Measurements from ENCODE around the gene FER. TPM values are rescaled to one million over a fixed set of nuclear protein-coding genes. Genes with fewer than 3 reads are reported as not detected.

Gene FER
- total and polyA plus RNA-seq, 2 of the 8 experiments (the other 6 are each of a cell fraction or from before 2014, with no cell fraction given) = 1.3 to 15.8 TPM

DNA sequence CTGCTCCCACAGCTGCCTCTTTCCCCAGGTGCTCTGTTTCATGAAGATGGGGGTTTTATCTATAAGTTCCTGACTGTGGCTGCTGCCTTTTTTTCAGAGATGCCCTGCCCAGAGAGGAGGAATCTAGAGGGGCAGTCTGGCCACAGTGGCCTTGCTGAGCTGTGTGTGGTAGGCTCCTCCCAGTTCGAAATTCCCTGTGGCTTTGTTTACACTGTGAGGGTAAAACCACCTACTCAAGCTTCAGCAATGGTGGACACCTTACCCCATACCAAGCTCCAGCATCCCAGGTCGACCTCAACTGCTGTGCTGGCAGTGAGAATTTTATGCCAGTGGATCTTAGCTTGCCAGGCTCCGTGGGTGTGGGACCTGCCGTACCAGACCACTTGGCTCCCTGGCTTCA lies 250.0 kb downstream of the FER start (continued):
- TF ChIP-seq SUZ12 (IDR thresholded peaks at IDR 0.05; ENCODE audit: low read length) = no peak
- no peak for TF ChIP-seq JUN (IDR thresholded peaks at IDR 0.05; ENCODE audit: low read depth, low read length)
- TF ChIP-seq SIX5 (IDR thresholded peaks at IDR 0.05; ENCODE audit: low read depth, low read length) = no peak
- no peak for TF ChIP-seq ZNF274 (IDR thresholded peaks at IDR 0.05; ENCODE audit: borderline replicate concordance, extremely low read depth, low read length)
- TF ChIP-seq TBP (IDR thresholded peaks at IDR 0.05; ENCODE audit: low read depth, low read length) = no peak
- TF ChIP-seq, protein P1, sequence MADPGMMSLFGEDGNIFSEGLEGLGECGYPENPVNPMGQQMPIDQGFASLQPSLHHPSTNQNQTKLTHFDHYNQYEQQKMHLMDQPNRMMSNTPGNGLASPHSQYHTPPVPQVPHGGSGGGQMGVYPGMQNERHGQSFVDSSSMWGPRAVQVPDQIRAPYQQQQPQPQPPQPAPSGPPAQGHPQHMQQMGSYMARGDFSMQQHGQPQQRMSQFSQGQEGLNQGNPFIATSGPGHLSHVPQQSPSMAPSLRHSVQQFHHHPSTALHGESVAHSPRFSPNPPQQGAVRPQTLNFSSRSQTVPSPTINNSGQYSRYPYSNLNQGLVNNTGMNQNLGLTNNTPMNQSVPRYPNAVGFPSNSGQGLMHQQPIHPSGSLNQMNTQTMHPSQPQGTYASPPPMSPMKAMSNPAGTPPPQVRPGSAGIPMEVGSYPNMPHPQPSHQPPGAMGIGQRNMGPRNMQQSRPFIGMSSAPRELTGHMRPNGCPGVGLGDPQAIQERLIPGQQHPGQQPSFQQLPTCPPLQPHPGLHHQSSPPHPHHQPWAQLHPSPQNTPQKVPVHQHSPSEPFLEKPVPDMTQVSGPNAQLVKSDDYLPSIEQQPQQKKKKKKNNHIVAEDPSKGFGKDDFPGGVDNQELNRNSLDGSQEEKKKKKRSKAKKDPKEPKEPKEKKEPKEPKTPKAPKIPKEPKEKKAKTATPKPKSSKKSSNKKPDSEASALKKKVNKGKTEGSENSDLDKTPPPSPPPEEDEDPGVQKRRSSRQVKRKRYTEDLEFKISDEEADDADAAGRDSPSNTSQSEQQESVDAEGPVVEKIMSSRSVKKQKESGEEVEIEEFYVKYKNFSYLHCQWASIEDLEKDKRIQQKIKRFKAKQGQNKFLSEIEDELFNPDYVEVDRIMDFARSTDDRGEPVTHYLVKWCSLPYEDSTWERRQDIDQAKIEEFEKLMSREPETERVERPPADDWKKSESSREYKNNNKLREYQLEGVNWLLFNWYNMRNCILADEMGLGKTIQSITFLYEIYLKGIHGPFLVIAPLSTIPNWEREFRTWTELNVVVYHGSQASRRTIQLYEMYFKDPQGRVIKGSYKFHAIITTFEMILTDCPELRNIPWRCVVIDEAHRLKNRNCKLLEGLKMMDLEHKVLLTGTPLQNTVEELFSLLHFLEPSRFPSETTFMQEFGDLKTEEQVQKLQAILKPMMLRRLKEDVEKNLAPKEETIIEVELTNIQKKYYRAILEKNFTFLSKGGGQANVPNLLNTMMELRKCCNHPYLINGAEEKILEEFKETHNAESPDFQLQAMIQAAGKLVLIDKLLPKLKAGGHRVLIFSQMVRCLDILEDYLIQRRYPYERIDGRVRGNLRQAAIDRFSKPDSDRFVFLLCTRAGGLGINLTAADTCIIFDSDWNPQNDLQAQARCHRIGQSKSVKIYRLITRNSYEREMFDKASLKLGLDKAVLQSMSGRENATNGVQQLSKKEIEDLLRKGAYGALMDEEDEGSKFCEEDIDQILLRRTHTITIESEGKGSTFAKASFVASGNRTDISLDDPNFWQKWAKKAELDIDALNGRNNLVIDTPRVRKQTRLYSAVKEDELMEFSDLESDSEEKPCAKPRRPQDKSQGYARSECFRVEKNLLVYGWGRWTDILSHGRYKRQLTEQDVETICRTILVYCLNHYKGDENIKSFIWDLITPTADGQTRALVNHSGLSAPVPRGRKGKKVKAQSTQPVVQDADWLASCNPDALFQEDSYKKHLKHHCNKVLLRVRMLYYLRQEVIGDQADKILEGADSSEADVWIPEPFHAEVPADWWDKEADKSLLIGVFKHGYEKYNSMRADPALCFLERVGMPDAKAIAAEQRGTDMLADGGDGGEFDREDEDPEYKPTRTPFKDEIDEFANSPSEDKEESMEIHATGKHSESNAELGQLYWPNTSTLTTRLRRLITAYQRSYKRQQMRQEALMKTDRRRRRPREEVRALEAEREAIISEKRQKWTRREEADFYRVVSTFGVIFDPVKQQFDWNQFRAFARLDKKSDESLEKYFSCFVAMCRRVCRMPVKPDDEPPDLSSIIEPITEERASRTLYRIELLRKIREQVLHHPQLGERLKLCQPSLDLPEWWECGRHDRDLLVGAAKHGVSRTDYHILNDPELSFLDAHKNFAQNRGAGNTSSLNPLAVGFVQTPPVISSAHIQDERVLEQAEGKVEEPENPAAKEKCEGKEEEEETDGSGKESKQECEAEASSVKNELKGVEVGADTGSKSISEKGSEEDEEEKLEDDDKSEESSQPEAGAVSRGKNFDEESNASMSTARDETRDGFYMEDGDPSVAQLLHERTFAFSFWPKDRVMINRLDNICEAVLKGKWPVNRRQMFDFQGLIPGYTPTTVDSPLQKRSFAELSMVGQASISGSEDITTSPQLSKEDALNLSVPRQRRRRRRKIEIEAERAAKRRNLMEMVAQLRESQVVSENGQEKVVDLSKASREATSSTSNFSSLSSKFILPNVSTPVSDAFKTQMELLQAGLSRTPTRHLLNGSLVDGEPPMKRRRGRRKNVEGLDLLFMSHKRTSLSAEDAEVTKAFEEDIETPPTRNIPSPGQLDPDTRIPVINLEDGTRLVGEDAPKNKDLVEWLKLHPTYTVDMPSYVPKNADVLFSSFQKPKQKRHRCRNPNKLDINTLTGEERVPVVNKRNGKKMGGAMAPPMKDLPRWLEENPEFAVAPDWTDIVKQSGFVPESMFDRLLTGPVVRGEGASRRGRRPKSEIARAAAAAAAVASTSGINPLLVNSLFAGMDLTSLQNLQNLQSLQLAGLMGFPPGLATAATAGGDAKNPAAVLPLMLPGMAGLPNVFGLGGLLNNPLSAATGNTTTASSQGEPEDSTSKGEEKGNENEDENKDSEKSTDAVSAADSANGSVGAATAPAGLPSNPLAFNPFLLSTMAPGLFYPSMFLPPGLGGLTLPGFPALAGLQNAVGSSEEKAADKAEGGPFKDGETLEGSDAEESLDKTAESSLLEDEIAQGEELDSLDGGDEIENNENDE (IDR thresholded peaks at IDR 0.05; ENCODE audit: insufficient replicate concordance, low read length) = no peak
